Activated CD4-positive, alpha-beta memory T cell treated with anti-CD3 and anti-CD28 coated beads, Interleukin-2, amount 10 ng/mL, durations not matched to agents 7 days and 5 days (primary cell): ENCODE data around the gene FNBP1. TPM values are rescaled to one million over a fixed set of nuclear protein-coding genes. Genes with fewer than 3 reads are reported as not detected.
"Not testable (repeated sequence)": the region's sequence is repeated elsewhere in the genome, so short reads cannot be mapped to it uniquely, and the experiment has no call there.

ENCODE experiments used
- CTCF ChIA-PET: fragments of 350-600 bp; sonication (Branson Sonifier 250); formaldehyde crosslinking; loops from one replicate; lab custom pipeline; 2021; ENCODE audit warnings: antibody characterized with exemption, inconsistent platforms; lab: Charles Lee
- POLR2A ChIA-PET: fragments of 350-600 bp; sonication (Branson Sonifier 250); formaldehyde crosslinking; loops from one replicate; lab custom pipeline; 2021; ENCODE audit warnings: antibody characterized with exemption; lab: Charles Lee
- DNase-seq: peaks from one replicate; pipeline ENCODE4 v3.0.0-alpha.2; 2020
- H3K27ac Mint-ChIP-seq: one replicate; pipeline ENCODE4 v1.8.0; 2021; ENCODE audit warnings: mild to moderate bottlenecking, mixed read lengths
- H3K27me3 Mint-ChIP-seq: one replicate; pipeline ENCODE4 v1.8.0; 2021; ENCODE audit warnings: mixed read lengths
- H3K36me3 Mint-ChIP-seq: one replicate; pipeline ENCODE4 v1.8.0; 2021; ENCODE audit warnings: low read depth, mixed read lengths
- H3K4me1 Mint-ChIP-seq: one replicate; pipeline ENCODE4 v1.8.0; 2021; ENCODE audit warnings: mixed read lengths
- H3K4me3 Mint-ChIP-seq: one replicate; pipeline ENCODE4 v1.8.0; 2021; ENCODE audit warnings: mild to moderate bottlenecking, mixed read lengths
- H3K9me3 Mint-ChIP-seq: one replicate; pipeline ENCODE4 v1.8.0; 2021; ENCODE audit warnings: mixed read lengths
- total RNA-seq, 2 experiments: library from RNA; stranded (reverse); gene quantifications; one replicate each; pipeline ENCODE4 v1.2.3, GENCODE V29; 2021

The FNBP1 gene
- total RNA-seq, 2 experiments from 2014 or later: 208 to 213 TPM

GRCh38 chr9:129962889-129963703 lies 79.9 kb downstream of the FNBP1 start:
- ChIA-PET POLR2A (interaction anchor here (0.8 to 5.2 kb wide), 26 partner anchors 7 to 90 kb away, joined by 3 to 70 read pairs (median 4); partner anchors contain the start of genes FNBP1 and GPR107), CTCF (interaction anchor here (0.9 to 1.8 kb wide), 4 partner anchors 9 to 76 kb away, joined by 3 to 9 read pairs (median 4); no protein-coding TSS in a partner anchor)
- peak overlapping the region; percentile 93 for H3K27ac Mint-ChIP-seq
- H3K4me1 Mint-ChIP-seq: peaks cover 73% of the 10 kb centered on the region
- no peaks in the 10 kb centered on the region for H3K9me3 Mint-ChIP-seq
- no peaks in the 10 kb centered on the region for H3K27me3 Mint-ChIP-seq
- peak overlapping the region; percentile 74 for H3K4me3 Mint-ChIP-seq
- DNase-seq: peak; percentile 83
- H3K36me3 Mint-ChIP-seq: peaks cover 67% of the 10 kb centered on the region

- POLR2A ChIA-PET: interaction anchor here (0.8 to 5.2 kb wide), 19 partner anchors 12 to 91 kb away, joined by 3 to 70 read pairs (median 5); partner anchors contain the start of genes FNBP1 and GPR107
Observed at GRCh38 chr9:129962451-129962864, 80.5 kb downstream of the FNBP1 start.

DNA sequence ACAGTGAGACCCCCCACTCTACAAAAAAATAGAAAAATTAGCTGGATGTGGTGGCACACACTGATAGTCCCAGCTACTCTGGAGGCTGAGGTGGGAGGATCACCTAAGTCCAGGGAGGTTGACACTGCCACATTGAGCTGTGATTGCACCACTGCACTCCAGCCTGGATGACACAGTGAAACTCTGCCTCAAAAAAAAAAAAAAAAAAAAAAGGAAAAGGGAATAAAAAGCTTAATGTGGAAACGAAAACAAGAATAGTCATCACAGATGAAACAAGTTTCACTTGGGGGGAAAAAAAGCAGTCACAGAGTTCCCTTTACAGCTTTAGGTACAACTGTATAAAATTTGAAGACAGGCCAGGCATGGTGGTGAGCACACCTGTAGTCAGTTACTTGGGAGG lies 84.2 kb downstream of the FNBP1 start:
- no peak overlapping the region for H3K27ac Mint-ChIP-seq
- H3K27me3 Mint-ChIP-seq: no peaks in the 10 kb centered on the region
- DNase-seq: no peak
- POLR2A ChIA-PET: interaction anchor here (0.9 to 2.9 kb wide), 6 partner anchors 9 to 72 kb away, joined by 3 to 10 read pairs (median 6); no protein-coding TSS in a partner anchor
- H3K4me3 Mint-ChIP-seq: no peak overlapping the region
- CTCF ChIA-PET: interaction anchor here (0.6 to 1.9 kb wide), 3 partner anchors 11 to 74 kb away, joined by 3 to 7 read pairs (median 4); no protein-coding TSS in a partner anchor
- H3K4me1 Mint-ChIP-seq: peaks cover 71% of the 10 kb centered on the region
- no peaks in the 10 kb centered on the region for H3K9me3 Mint-ChIP-seq
- peaks cover 69% of the 10 kb centered on the region for H3K36me3 Mint-ChIP-seq

More at GRCh38 chr9:129962451-129962864, 80.5 kb downstream of the FNBP1 start:
- DNase-seq: no peak
- peaks cover 72% of the 10 kb centered on the region for H3K36me3 Mint-ChIP-seq
- peaks cover 78% of the 10 kb centered on the region for H3K4me1 Mint-ChIP-seq
- no peaks in the 10 kb centered on the region for H3K27me3 Mint-ChIP-seq
- H3K4me3 Mint-ChIP-seq: peak overlapping the region; percentile 74
- H3K9me3 Mint-ChIP-seq: no peaks in the 10 kb centered on the region
- CTCF ChIA-PET: interaction anchor here (0.6 to 1.5 kb wide), 4 partner anchors 25 to 112 kb away, joined by 3 to 6 read pairs (median 3); no protein-coding TSS in a partner anchor
- H3K27ac Mint-ChIP-seq: peak overlapping the region; percentile 93

GRCh38 chr9:129954868-129955550 lies 88.0 kb downstream of the FNBP1 start:
- no peaks in the 10 kb centered on the region for H3K27me3 Mint-ChIP-seq
- H3K4me3 Mint-ChIP-seq: no peak overlapping the region
- POLR2A ChIA-PET: interaction anchor here (0.9 to 3.7 kb wide), 5 partner anchors 10 to 86 kb away, joined by 3 to 23 read pairs (median 4); no protein-coding TSS in a partner anchor
- peak overlapping the region; percentile 24 for H3K27ac Mint-ChIP-seq
- peaks cover 71% of the 10 kb centered on the region for H3K36me3 Mint-ChIP-seq
- CTCF ChIA-PET: interaction anchor here (0.9 to 2.2 kb wide), 3 partner anchors 9 to 75 kb away, joined by 4 to 9 read pairs (median 4); no protein-coding TSS in a partner anchor
- H3K4me1 Mint-ChIP-seq: peaks cover 56% of the 10 kb centered on the region
- no peaks in the 10 kb centered on the region for H3K9me3 Mint-ChIP-seq
- DNase-seq: no peak

- Mint-ChIP-seq H3K9me3 (no peaks in the 10 kb centered on the region), H3K36me3 (peaks cover 77% of the 10 kb centered on the region), H3K4me1 (peaks cover 60% of the 10 kb centered on the region), H3K27ac (no peak overlapping the region), H3K27me3 (no peaks in the 10 kb centered on the region), H3K4me3 (no peak overlapping the region)
- ChIA-PET CTCF (no interaction called here), POLR2A (interaction anchor here (1.1 kb wide), 1 partner anchor 67 kb away, joined by 4 read pairs; no protein-coding TSS in a partner anchor)
- no peak for DNase-seq
Observed at GRCh38 chr9:129953736-129954135, 89.3 kb downstream of the FNBP1 start.

DNA sequence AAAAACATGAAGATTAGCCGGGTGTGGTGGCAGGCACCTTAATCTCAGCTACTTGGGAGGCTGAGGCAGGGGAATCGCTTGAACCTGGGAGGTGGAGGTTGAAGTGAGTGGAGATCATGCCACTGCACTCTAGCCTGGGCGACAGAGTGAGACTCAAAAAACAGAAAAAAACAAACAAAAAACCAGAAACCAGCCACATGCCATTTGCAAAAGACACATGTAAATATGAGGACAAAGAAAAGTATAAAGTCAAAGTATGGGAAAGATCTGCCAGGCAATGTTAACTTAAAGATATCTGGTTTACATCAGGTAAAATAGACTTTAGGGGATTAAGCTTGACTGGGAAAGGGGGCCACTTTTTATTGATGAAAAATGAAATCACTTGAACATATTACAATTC lies 90.7 kb downstream of the FNBP1 start:
- Mint-ChIP-seq H3K4me1 (peaks cover 48% of the 10 kb centered on the region), H3K36me3 (peaks cover 69% of the 10 kb centered on the region), H3K9me3 (no peaks in the 10 kb centered on the region), H3K4me3 (no peak overlapping the region), H3K27me3 (no peaks in the 10 kb centered on the region), H3K27ac (no peak overlapping the region)
- no peak for DNase-seq
- ChIA-PET POLR2A (no interaction called here), CTCF (no interaction called here)

DNA sequence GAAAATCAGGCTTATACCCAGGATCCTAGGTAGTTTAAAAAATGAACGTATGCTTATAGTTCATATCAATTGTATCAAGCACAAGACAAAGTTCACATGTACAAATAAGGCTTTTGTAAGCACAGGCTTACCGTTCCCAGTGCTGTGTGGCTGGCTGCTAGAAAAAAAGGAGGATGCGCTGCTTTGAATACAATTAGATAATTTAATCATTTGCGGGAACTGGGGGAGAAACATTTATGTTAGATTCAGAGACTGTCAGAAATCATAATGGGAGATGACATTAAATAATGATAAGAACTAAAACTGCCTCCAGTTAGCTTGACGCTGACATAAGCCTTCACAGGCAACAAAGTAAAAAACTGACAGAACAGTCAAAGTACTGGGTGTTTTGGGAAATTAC lies 93.2 kb downstream of the FNBP1 start:
- H3K27ac Mint-ChIP-seq: peak overlapping the region; percentile 5
- peaks cover 63% of the 10 kb centered on the region for H3K36me3 Mint-ChIP-seq

DNA sequence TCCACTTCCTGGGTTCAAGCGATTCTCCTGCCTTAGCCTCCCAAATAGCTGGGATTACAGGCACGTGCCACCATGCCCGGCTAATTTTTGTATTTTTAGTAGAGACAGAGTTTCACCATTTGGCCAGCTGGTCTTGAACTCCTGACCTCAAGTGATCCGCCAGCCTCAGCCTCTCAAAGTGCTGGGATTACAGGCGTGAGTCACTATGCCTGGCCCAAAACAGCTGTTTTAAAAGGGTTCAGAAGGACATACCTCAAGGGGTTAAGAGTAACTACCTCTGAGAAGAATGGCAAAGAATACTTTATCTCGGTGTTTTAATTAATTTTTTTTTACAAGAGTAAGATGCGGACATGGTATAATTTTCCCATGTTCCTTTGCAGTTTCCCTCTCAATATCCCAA lies 94.4 kb downstream of the FNBP1 start:
- DNase-seq, H3K4me3 Mint-ChIP-seq, H3K9me3 Mint-ChIP-seq, H3K27me3 Mint-ChIP-seq: not testable (repeated sequence)
- POLR2A ChIA-PET: interaction anchor here (0.8 to 2.5 kb wide), 5 partner anchors 10 to 91 kb away, joined by 3 to 12 read pairs (median 4); no protein-coding TSS in a partner anchor
- Mint-ChIP-seq H3K36me3 (peaks cover 63% of the 10 kb centered on the region), H3K27ac (peak overlapping the region; percentile 44), H3K4me1 (peaks cover 51% of the 10 kb centered on the region)
- CTCF ChIA-PET: interaction anchor here (0.9 to 1.0 kb wide), 2 partner anchors 51 to 63 kb away, joined by 3 read pairs; no protein-coding TSS in a partner anchor

More for the DNA sequence above, 93.2 kb downstream of the FNBP1 start:
- H3K9me3 Mint-ChIP-seq: no peaks in the 10 kb centered on the region
- DNase-seq: no peak
- CTCF ChIA-PET: no interaction called here
- peaks cover 48% of the 10 kb centered on the region for H3K4me1 Mint-ChIP-seq
- POLR2A ChIA-PET: interaction anchor here (0.8 to 2.5 kb wide), 2 partner anchors 13 to 59 kb away, joined by 3 to 12 read pairs; no protein-coding TSS in a partner anchor
- H3K27me3 Mint-ChIP-seq: no peaks in the 10 kb centered on the region
- H3K4me3 Mint-ChIP-seq: no peak overlapping the region

GRCh38 chr9:129946246-129946995 lies 96.6 kb downstream of the FNBP1 start:
- ChIA-PET CTCF (interaction anchor here (1.9 kb wide), 1 partner anchor 10 kb away, joined by 9 read pairs; no protein-coding TSS in a partner anchor), POLR2A (interaction anchor here (1.5 to 3.5 kb wide), 4 partner anchors 16 to 99 kb away, joined by 3 to 90 read pairs (median 24); no protein-coding TSS in a partner anchor)
- peak overlapping the region; percentile 19 for H3K4me3 Mint-ChIP-seq
- no peak for DNase-seq
- peaks cover 53% of the 10 kb centered on the region for H3K4me1 Mint-ChIP-seq
- H3K27ac Mint-ChIP-seq: peak overlapping the region; percentile 80
- no peaks in the 10 kb centered on the region for H3K27me3 Mint-ChIP-seq
- peaks cover 11% of the 10 kb centered on the region for H3K9me3 Mint-ChIP-seq
- H3K36me3 Mint-ChIP-seq: peaks cover 63% of the 10 kb centered on the region

- no peaks in the 10 kb centered on the region for H3K27me3 Mint-ChIP-seq
- H3K36me3 Mint-ChIP-seq: peaks cover 63% of the 10 kb centered on the region
- peaks cover 50% of the 10 kb centered on the region for H3K4me1 Mint-ChIP-seq
- ChIA-PET POLR2A (interaction anchor here (0.6 to 3.7 kb wide), 26 partner anchors 10 to 294 kb away, joined by 3 to 90 read pairs (median 5); partner anchors contain the start of gene GPR107), CTCF (interaction anchor here (0.6 to 1.9 kb wide), 9 partner anchors 10 to 88 kb away, joined by 3 to 9 read pairs (median 3); no protein-coding TSS in a partner anchor)
- H3K9me3 Mint-ChIP-seq: peaks cover 11% of the 10 kb centered on the region
- no peak for DNase-seq
- peak overlapping the region; percentile 80 for H3K27ac Mint-ChIP-seq
- H3K4me3 Mint-ChIP-seq: peak overlapping the region; percentile 11
Observed at GRCh38 chr9:129945314-129945713, 97.7 kb downstream of the FNBP1 start.

DNA sequence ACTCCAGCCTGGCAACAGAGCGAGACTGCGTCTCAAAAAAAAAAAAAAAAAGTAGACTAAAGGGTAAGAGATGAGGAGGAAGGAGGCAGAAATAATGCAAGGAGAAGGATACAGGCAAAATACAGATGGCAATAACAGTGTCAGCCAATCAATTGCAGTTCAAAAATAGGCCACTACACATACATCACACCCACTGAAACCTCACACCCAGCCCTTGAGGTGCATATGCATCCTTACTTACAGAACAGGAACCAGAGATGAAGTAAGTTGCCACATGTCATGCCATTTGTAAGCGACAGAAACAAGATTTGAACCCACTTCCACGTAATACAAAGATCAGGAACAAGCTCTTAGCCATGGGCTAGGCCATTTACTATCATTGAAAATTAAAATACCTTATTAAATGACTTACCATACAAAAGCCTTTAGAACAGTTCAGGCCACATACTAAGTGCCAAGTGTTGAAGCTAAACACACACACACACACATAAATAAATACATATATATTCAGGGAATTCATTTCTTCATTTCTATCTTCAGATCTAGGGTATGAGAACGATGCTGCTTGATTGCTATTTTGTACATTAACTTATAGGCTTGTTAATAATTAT lies 98.4 kb downstream of the FNBP1 start:
- H3K27me3 Mint-ChIP-seq: no peaks in the 10 kb centered on the region
- H3K4me3 Mint-ChIP-seq: peak overlapping the region; percentile 1
- H3K9me3 Mint-ChIP-seq: peaks cover 11% of the 10 kb centered on the region
- peaks cover 63% of the 10 kb centered on the region for H3K36me3 Mint-ChIP-seq
- H3K27ac Mint-ChIP-seq: peak overlapping the region; percentile 80
- DNase-seq: peak; percentile 76
- peaks cover 49% of the 10 kb centered on the region for H3K4me1 Mint-ChIP-seq
- ChIA-PET CTCF (interaction anchor here (0.6 to 1.9 kb wide), 10 partner anchors 10 to 88 kb away, joined by 3 to 9 read pairs (median 3); no protein-coding TSS in a partner anchor), POLR2A (interaction anchor here (0.6 to 3.7 kb wide), 26 partner anchors 11 to 295 kb away, joined by 3 to 90 read pairs (median 5); partner anchors contain the start of gene GPR107)
